Gastrocnemius medialis (tissue), 4 donors: Measurements from ENCODE around the gene PEX26.

ENCODE experiments used
- CTCF ChIP-seq, 5 experiments: fragments of 450-650 bp in 3 of 5; fragments of 200-600 bp in 2 of 5; sonication (generic) in 2 of 5; IDR thresholded peaks in 4 of 5; conservative IDR thresholded peaks in 1 of 5; 1 replicate in 4 of 5; 2 replicates in 1 of 5; pipeline ENCODE4 v1.5.1; 2016 to 2019; ENCODE audit warnings: antibody characterized with exemption in 5 of 5, mild to moderate bottlenecking in 3 of 5, moderate library complexity in 3 of 5
- POLR2A ChIP-seq, 2 donors: fragments of 450-650 bp; IDR thresholded peaks; one replicate each; pipeline ENCODE4 v1.6.1; 2017; ENCODE audit warnings: antibody characterized with exemption in 2 of 2, mild to moderate bottlenecking in 2 of 2, moderate library complexity in 2 of 2

GRCh38 chr22:18059473-18059872 lies 18.3 kb upstream of the PEX26 start:
- TF ChIP-seq CTCF (IDR thresholded peaks at IDR 0.05 in 4 of 5, conservative IDR thresholded peaks at IDR 0.05 in 1 of 5) (no peak), POLR2A (IDR thresholded peaks at IDR 0.05) (no peak)
